Prostate gland (tissue), 2 donors: Measurements from ENCODE around the gene EBF3.
"Not testable (repeated sequence)": the region's sequence is repeated elsewhere in the genome, so short reads cannot be mapped to it uniquely, and the experiment has no call there.

Source experiments
- CTCF ChIP-seq, 4 experiments: fragments of 200-600 bp in 2 of 4; fragments of 450-650 bp in 2 of 4; sonication (generic) in 2 of 4; IDR thresholded peaks; 1 replicate in 3 of 4; 2 replicates in 1 of 4; pipeline ENCODE4 v1.5.1; 2016 to 2019; ENCODE audit warnings: antibody characterized with exemption in 4 of 4, mild to moderate bottlenecking in 2 of 4, moderate library complexity in 2 of 4
- POLR2A ChIP-seq: fragments of 450-650 bp; IDR thresholded peaks from one replicate; pipeline ENCODE4 v1.6.1; 2016; ENCODE audit warnings: antibody characterized with exemption, mild to moderate bottlenecking

GRCh38 chr10:129920187-129920586, 43.9 kb downstream of the EBF3 start:
- not testable (repeated sequence) for TF ChIP-seq POLR2A; CTCF (IDR thresholded peaks at IDR 0.05)
